Psoas muscle (tissue), 8 donors: ENCODE data around the gene MICAL3. TPM values are rescaled to one million over a fixed set of nuclear protein-coding genes. Genes with fewer than 3 reads are reported as not detected.

Experiments
- ATAC-seq, 4 donors: fragments of 200-7000 bp; cut with Tn5 transposase; one replicate each; pipeline ENCODE4 v1.9.1; 2020; ENCODE audit warnings: moderate library complexity in 3 of 4, mild to moderate bottlenecking in 2 of 4
- DNase-seq, 2 donors: peaks; one replicate each; pipeline ENCODE4 v3.0.0-alpha.2; 2020
- H3K27ac ChIP-seq: fragments of 200-600 bp; one replicate; pipeline ENCODE4 v1.8.0; 2022
- H3K27me3 ChIP-seq, 3 donors: fragments of 200-600 bp in 1 of 3; one replicate each; pipeline versions ENCODE4 v1.6.1 to v1.8.0; 2013 to 2022; ENCODE audit warnings: low read length in 2 of 3, mild to moderate bottlenecking in 2 of 3, moderate library complexity in 1 of 3; ENCODE audit not compliant: insufficient read depth in 3 of 3
- H3K36me3 ChIP-seq, 2 donors: fragments of 200-600 bp in 1 of 2; one replicate each; pipeline versions ENCODE4 v1.6.1 to v1.8.0; 2013 to 2022; ENCODE audit warnings: low read depth in 1 of 2, mild to moderate bottlenecking in 1 of 2, moderate library complexity in 1 of 2; ENCODE audit not compliant: insufficient read depth in 1 of 2
- H3K4me1 ChIP-seq: fragments of 200-600 bp; one replicate; pipeline ENCODE4 v1.8.0; 2022
- H3K4me3 ChIP-seq: fragments of 200-600 bp; one replicate; pipeline ENCODE4 v1.8.0; 2022; ENCODE audit warnings: mild to moderate bottlenecking
- H3K9me3 ChIP-seq: fragments of 200-600 bp; one replicate; pipeline ENCODE4 v1.8.0; 2022
- CTCF ChIP-seq: fragments of 200-600 bp; IDR thresholded peaks from one replicate; pipeline ENCODE4 v1.8.0; 2022; ENCODE audit warnings: antibody characterized with exemption
- WGBS, 3 donors: extraction: QIAGEN DNeasy Blood & Tissue Kit; methylation state at CpG; one replicate each; pipeline versions ENCODE4 v1.1.6 to v1.1.7; 2013; 5-methylcytosine and 5-hydroxymethylcytosine counted together
- intact Hi-C, 2 donors: fragments of 100-400 bp; cut with DNase I; formaldehyde crosslinking; loops; one replicate each; pipeline versions ENCODE4 v1.11.0 to v1.14.2; 2022
- polyA plus RNA-seq, 3 donors: library from polyadenylated mRNA; stranded (reverse); fragments of 200-250 nt; gene quantifications; one replicate each; pipeline ENCODE4 v1.2.3, GENCODE V29; 2013
- total RNA-seq, 4 donors: library from RNA; stranded (reverse); fragmentation: NEBNext Ultra II Directional in 2 of 4; extraction: Animal tissue kit (Norgen Biotek cat#: 25700) in 2 of 4; gene quantifications; one replicate each; pipeline versions ENCODE4 v1.2.1 to v1.2.4, GENCODE V29; 2021 to 2023
- donor health status: healthy with polysubstance abuse.
- donor health status: DM: no; HTN: no; CAD: no; lungs with moderate emphysema.
- donor health status: Bipolar disorder and iron deficiency.
- donor health status: healthy.
- donor health status: DM: yes; HTN: yes; CAD: no.
- donor health status: DM: no; HTN: no; CAD: no.
- donor health status: DM: no; HTN: no; CAD: no.
- donor health status: DM: yes; HTN: yes; CAD: no.

Gene MICAL3
- total and polyA plus RNA-seq, 7 donors = 2.1 to 38.3 (median 15.5) TPM

DNA sequence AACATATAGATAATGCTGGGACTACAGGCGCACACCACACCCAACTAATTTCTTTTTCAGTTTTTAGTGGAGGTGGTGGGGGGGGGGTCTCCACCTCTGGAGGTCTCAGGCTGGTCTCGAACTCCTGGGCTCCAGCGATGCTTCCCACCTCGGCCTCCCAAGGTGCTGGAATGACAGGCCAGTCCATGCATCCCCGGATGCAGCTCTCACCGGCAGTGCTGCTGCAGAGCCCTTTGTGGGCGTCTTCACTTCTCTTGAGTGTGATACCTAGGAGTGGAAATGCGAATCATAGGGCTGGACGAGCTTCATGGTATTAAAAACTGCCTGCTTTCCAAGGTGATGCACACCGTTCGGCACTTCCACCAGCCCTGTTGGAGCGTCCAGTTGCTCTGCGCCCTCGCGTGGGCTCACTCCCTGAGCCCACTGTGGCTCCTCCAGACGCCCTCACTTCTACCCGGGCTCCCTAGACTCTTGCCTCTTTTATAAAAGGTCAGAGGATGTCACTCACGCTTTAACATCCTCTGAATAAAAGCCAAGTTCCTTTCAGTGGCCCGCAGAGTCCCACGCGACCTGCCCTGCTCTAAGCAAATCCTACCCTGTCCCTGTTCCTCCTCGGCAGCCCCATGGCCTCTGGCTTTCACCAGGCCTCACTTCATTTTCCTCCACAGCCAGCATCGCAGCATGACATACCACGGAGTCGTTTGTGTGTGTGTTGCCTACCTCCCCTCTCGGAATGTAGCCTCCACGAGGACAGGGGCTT is 249.3 kb downstream of the MICAL3 start:
- no peak overlapping the region for H3K4me3 ChIP-seq
- WGBS, 3 donors = 81 to 83% (median 81%) methylated on average over 27 of the region's 27 CpGs
- no peaks in the 10 kb centered on the region for H3K27me3 ChIP-seq
- no peaks in the 10 kb centered on the region for H3K36me3 ChIP-seq
- H3K9me3 ChIP-seq = no peaks in the 10 kb centered on the region
- no peak for ATAC-seq
- peaks cover 9% of the 10 kb centered on the region for H3K4me1 ChIP-seq
- intact Hi-C loops = no loop called here
- no peak for DNase-seq
- no peak for TF ChIP-seq CTCF
- H3K27ac ChIP-seq = no peak overlapping the region

GRCh38 chr22:17774206-17774925 is 250.0 kb downstream of the MICAL3 start, which contains the start of gene BID:
Gene BID, minus strand, starts transcription at chr22:17774469. Its CDS starts 24,353 bp downstream, at chr22:17750116.
- WGBS, 3 donors = 1 to 4% (median 3%) methylated on average over 37 to 64 of the region's 64 CpGs
- ATAC-seq (peak in 3 of 4 donors; percentile 16 to 23 (median 20)), DNase-seq (peak; percentile 55 to 71)
- Histone ChIP-seq H3K36me3 (no peaks in the 10 kb centered on the region), H3K4me3 (peak within 1 kb of the TSS; percentile 78), H3K27ac (no peak within 1 kb of the TSS), H3K4me1 (peaks cover 9% of the 10 kb centered on the region), H3K27me3 (no peaks in the 10 kb centered on the region), H3K9me3 (no peaks in the 10 kb centered on the region)
- no peak for TF ChIP-seq CTCF
- intact Hi-C loops = no loop called here

GRCh38 chr22:17773606-17774205 is 250.7 kb downstream of the MICAL3 start:
- Histone ChIP-seq H3K9me3 (no peaks in the 10 kb centered on the region), H3K27me3 (no peaks in the 10 kb centered on the region), H3K27ac (no peak overlapping the region), H3K4me3 (peak overlapping the region; percentile 78), H3K4me1 (peaks cover 9% of the 10 kb centered on the region), H3K36me3 (no peaks in the 10 kb centered on the region)
- intact Hi-C loops = no loop called here
- ATAC-seq (peak; percentile 40 to 69 (median 62)), DNase-seq (peak; percentile 42 to 71)
- no peak for TF ChIP-seq CTCF
- WGBS, 3 donors = 4 to 11% (median 5%) methylated on average over 20 to 44 of the region's 47 CpGs

- H3K27ac ChIP-seq = no peak overlapping the region
- H3K4me1 ChIP-seq = peaks cover 9% of the 10 kb centered on the region
- H3K4me3 ChIP-seq = peak overlapping the region; percentile 78
Observed at GRCh38 chr22:17772958-17773605, 251.3 kb downstream of the MICAL3 start.

More at GRCh38 chr22:17772958-17773605, 251.3 kb downstream of the MICAL3 start:
- DNase-seq = no peak
- no peak for ATAC-seq
- Histone ChIP-seq H3K9me3 (no peaks in the 10 kb centered on the region), H3K27me3 (no peaks in the 10 kb centered on the region), H3K36me3 (no peaks in the 10 kb centered on the region)
- 70 to 76% (median 70%) methylated on average over 18 of the region's 18 CpGs for WGBS, 3 donors
- no peak for TF ChIP-seq CTCF
- intact Hi-C loops = no loop called here
